Keratinocyte (primary cell): ENCODE results near the gene IL10RA. TPM values are rescaled to one million over a fixed set of nuclear protein-coding genes. Genes with fewer than 3 reads are reported as not detected.

Experiments
- DNase-seq: peaks from one replicate; pipeline ENCODE4 v3.0.0-alpha.2; 2011; ENCODE audit warnings: low read depth, missing footprints, low spot score
- FAIRE-seq: peaks from 2 replicates; lab custom pipeline; 2011; peaks lifted over from hg19 to GRCh38; lab: Jason Lieb, UNC
- H2AFZ ChIP-seq: 2 replicates; pipeline ENCODE4 v1.6.0; 2012; ENCODE audit warnings: low read length, control low read depth, inconsistent platforms; ENCODE audit not compliant: control insufficient read depth
- H3K27ac ChIP-seq: 2 replicates; pipeline ENCODE4 v1.5.1; 2011; ENCODE audit warnings: low read length; ENCODE audit not compliant: control insufficient read depth, insufficient read depth
- H3K27me3 ChIP-seq: 3 replicates; pipeline ENCODE4 v1.6.0; 2011; ENCODE audit warnings: low read length; ENCODE audit not compliant: control insufficient read depth, insufficient read depth; ENCODE audit errors: extremely low read depth
- H3K36me3 ChIP-seq, 2 experiments: 2 replicates in 1 of 2; 3 replicates in 1 of 2; pipeline ENCODE4 v1.5.1; 2011; ENCODE audit warnings: low read length in 2 of 2, mild to moderate bottlenecking in 1 of 2; ENCODE audit not compliant: control insufficient read depth in 2 of 2, insufficient read depth in 2 of 2; ENCODE audit errors: extremely low read depth in 1 of 2
- H3K4me1 ChIP-seq: 3 replicates; pipeline ENCODE4 v1.5.1; 2011; ENCODE audit warnings: low read length; ENCODE audit not compliant: control insufficient read depth, insufficient read depth; ENCODE audit errors: extremely low read depth
- H3K4me2 ChIP-seq: 3 replicates; pipeline ENCODE4 v1.6.0; 2011; ENCODE audit warnings: low read depth, low read length; ENCODE audit not compliant: control insufficient read depth, insufficient read depth; ENCODE audit errors: extremely low read depth
- H3K4me3 ChIP-seq, 3 experiments: fragments of 200-600 bp in 1 of 3; sonication (generic) in 1 of 3; 2 replicates in 2 of 3; 3 replicates in 1 of 3; pipeline ENCODE4 v1.5.1; 2011 to 2016; ENCODE audit warnings: low read length in 3 of 3, mild to moderate bottlenecking in 3 of 3, control low read depth in 2 of 3, inconsistent platforms in 1 of 3, low read depth in 1 of 3, mixed read lengths in 1 of 3, mixed run types in 1 of 3, moderate library complexity in 1 of 3; ENCODE audit not compliant: control insufficient read depth in 2 of 3, insufficient read depth in 2 of 3; ENCODE audit errors: extremely low read depth in 1 of 3
- H3K79me2 ChIP-seq: 2 replicates; pipeline ENCODE4 v1.6.0; 2012; ENCODE audit warnings: low read length; ENCODE audit not compliant: control insufficient read depth, insufficient read depth
- H3K9ac ChIP-seq: 3 replicates; pipeline ENCODE4 v1.6.0; 2011; ENCODE audit warnings: low read length; ENCODE audit not compliant: control insufficient read depth, insufficient read depth; ENCODE audit errors: extremely low read depth
- H3K9me1 ChIP-seq: 3 replicates; pipeline ENCODE4 v1.6.0; 2011; ENCODE audit warnings: low read length; ENCODE audit not compliant: control insufficient read depth, insufficient read depth; ENCODE audit errors: extremely low read depth
- H3K9me3 ChIP-seq: 2 replicates; pipeline ENCODE4 v1.5.1; 2012; ENCODE audit warnings: low read depth, low read length; ENCODE audit not compliant: control insufficient read depth
- H4K20me1 ChIP-seq: 3 replicates; pipeline ENCODE4 v1.6.0; 2011; ENCODE audit warnings: low read length; ENCODE audit not compliant: control insufficient read depth, insufficient read depth; ENCODE audit errors: extremely low read depth
- EZH2 ChIP-seq: IDR thresholded peaks from one replicate; pipeline ENCODE4 v1.6.1; 2012; ENCODE audit warnings: inconsistent platforms, mild to moderate bottlenecking, low read length, moderate library complexity
- dilution Hi-C: fragments of 300-500 bp; cut with MboI; formaldehyde crosslinking; loops from one replicate; pipeline ENCODE4 v1.7.0; 2020; ENCODE audit warnings: low sequenced_read_pairs; ENCODE audit not compliant: extremely low pct_ligation_motif_present
- polyA plus RNA-seq, 5 experiments: library from polyadenylated mRNA; depleted of rRNA in 3 of 5; stranded (reverse) in 3 of 5; stranded (forward) in 1 of 5; unstranded in 1 of 5; fragments of >200 nt; gene quantifications; 1 replicate in 1 of 5; 2 replicates in 3 of 5; 3 replicates in 1 of 5; pipeline versions ENCODE4 v1.2.1 to v1.2.3, GENCODE V29; 2011 to 2012; ENCODE audit warnings: missing spikeins in 2 of 5, low read depth in 1 of 5, low replicate concordance in 1 of 5
- TF ChIP-seq, protein P1 (sequence below), 3 experiments: IDR thresholded peaks in 1 of 3; conservative IDR thresholded peaks in 1 of 3; optimal IDR thresholded peaks in 1 of 3; 2 replicates in 2 of 3; 3 replicates in 1 of 3; pipeline versions ENCODE3 to v1.5.1; 2011; ENCODE audit warnings: low read length in 3 of 3, mild to moderate bottlenecking in 3 of 3, moderate library complexity in 2 of 3, control low read depth in 1 of 3, inconsistent platforms in 1 of 3; ENCODE audit not compliant: insufficient read depth in 2 of 3; ENCODE audit errors: extremely low read depth in 1 of 3

The IL10RA gene
- polyA plus RNA-seq, 1 donor (not counting 4 experiments of a cell fraction or from before 2014, with no cell fraction given): 0.04 TPM

GRCh38 chr11:117986981-117987574 lies 884 bp downstream of the IL10RA start:
- dilution Hi-C loops: no loop called here
- Histone ChIP-seq H3K9me3 (no peaks in the 10 kb centered on the region), H3K27ac (no peak overlapping the region), H4K20me1 (no peaks in the 10 kb centered on the region), H3K27me3 (peaks cover 40% of the 10 kb centered on the region), H3K9me1 (no peaks in the 10 kb centered on the region), H3K36me3 (no peaks in the 10 kb centered on the region), H3K79me2 (no peaks in the 10 kb centered on the region), H3K4me3 (no peak overlapping the region), H2AFZ (no peak overlapping the region), H3K4me1 (peaks cover 4% of the 10 kb centered on the region), H3K4me2 (no peak overlapping the region), H3K9ac (no peak overlapping the region)
- TF ChIP-seq, protein P1, sequence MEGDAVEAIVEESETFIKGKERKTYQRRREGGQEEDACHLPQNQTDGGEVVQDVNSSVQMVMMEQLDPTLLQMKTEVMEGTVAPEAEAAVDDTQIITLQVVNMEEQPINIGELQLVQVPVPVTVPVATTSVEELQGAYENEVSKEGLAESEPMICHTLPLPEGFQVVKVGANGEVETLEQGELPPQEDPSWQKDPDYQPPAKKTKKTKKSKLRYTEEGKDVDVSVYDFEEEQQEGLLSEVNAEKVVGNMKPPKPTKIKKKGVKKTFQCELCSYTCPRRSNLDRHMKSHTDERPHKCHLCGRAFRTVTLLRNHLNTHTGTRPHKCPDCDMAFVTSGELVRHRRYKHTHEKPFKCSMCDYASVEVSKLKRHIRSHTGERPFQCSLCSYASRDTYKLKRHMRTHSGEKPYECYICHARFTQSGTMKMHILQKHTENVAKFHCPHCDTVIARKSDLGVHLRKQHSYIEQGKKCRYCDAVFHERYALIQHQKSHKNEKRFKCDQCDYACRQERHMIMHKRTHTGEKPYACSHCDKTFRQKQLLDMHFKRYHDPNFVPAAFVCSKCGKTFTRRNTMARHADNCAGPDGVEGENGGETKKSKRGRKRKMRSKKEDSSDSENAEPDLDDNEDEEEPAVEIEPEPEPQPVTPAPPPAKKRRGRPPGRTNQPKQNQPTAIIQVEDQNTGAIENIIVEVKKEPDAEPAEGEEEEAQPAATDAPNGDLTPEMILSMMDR (optimal IDR thresholded peaks at IDR 0.05 in 1 of 3, IDR thresholded peaks at IDR 0.05 in 1 of 3, conservative IDR thresholded peaks at IDR 0.05 in 1 of 3; ENCODE audit: extremely low read depth in 1 of 3, insufficient read depth in 2 of 3, low read length in 3 of 3): no peak
- no peak for TF ChIP-seq EZH2
- DNase-seq (no peak), FAIRE-seq (no peak)

GRCh38 chr11:117989351-117990102 lies 3.3 kb downstream of the IL10RA start:
- Histone ChIP-seq H3K9ac (no peak overlapping the region), H3K4me1 (peaks cover 4% of the 10 kb centered on the region), H4K20me1 (no peaks in the 10 kb centered on the region), H2AFZ (no peak overlapping the region), H3K36me3 (no peaks in the 10 kb centered on the region), H3K27ac (no peak overlapping the region), H3K9me3 (no peaks in the 10 kb centered on the region), H3K9me1 (no peaks in the 10 kb centered on the region), H3K4me3 (no peak overlapping the region), H3K27me3 (peaks cover 40% of the 10 kb centered on the region), H3K4me2 (no peak overlapping the region), H3K79me2 (no peaks in the 10 kb centered on the region)
- dilution Hi-C loops: no loop called here
- FAIRE-seq (no peak), DNase-seq (no peak)
- TF ChIP-seq, protein P1 (optimal IDR thresholded peaks at IDR 0.05 in 1 of 3, IDR thresholded peaks at IDR 0.05 in 1 of 3, conservative IDR thresholded peaks at IDR 0.05 in 1 of 3; ENCODE audit: extremely low read depth in 1 of 3, insufficient read depth in 2 of 3, low read length in 3 of 3): no peak
- TF ChIP-seq EZH2: no peak
